ENCODE data around the gene CLDN9.

CLDN9 gene

GRCh38 chr16:3007957-3008689, 4.6 kb upstream of the CLDN9 start:
- Mint-ChIP-seq H3K36me3 (ENCODE audit: insufficient read depth) (peaks cover 3% of the 10 kb centered on the region), H3K4me3 (peak overlapping the region; percentile 51), H3K9me3 (no peaks in the 10 kb centered on the region), H3K27ac (ENCODE audit: low read depth) (no peak overlapping the region), H3K4me1 (peaks cover 20% of the 10 kb centered on the region), H3K27me3 (peaks cover 11% of the 10 kb centered on the region)
- ATAC-seq (replicated peaks; ENCODE audit: extremely low read depth, poor library complexity, severe bottlenecking) (no peak), DNase-seq (ENCODE audit: low spot score in 2 of 2) (no peak)

- peak overlapping the region; percentile 51 for H3K4me3 Mint-ChIP-seq
- peaks cover 20% of the 10 kb centered on the region for H3K4me1 Mint-ChIP-seq
- H3K27me3 Mint-ChIP-seq: peaks cover 11% of the 10 kb centered on the region
- no peaks in the 10 kb centered on the region for H3K9me3 Mint-ChIP-seq
- peaks cover 3% of the 10 kb centered on the region for H3K36me3 Mint-ChIP-seq (ENCODE audit: insufficient read depth)
- DNase-seq (ENCODE audit: low spot score in 2 of 2): no peak
- no peak overlapping the region for H3K27ac Mint-ChIP-seq (ENCODE audit: low read depth)
- ATAC-seq (replicated peaks; ENCODE audit: extremely low read depth, poor library complexity, severe bottlenecking): no peak
These were observed 4.1 kb upstream of the CLDN9 start for GRCh38 chr16:3008690-3009037.

- H3K27me3 Mint-ChIP-seq: peaks cover 20% of the 10 kb centered on the region
- DNase-seq (ENCODE audit: low spot score in 2 of 2) (no peak), ATAC-seq (replicated peaks; ENCODE audit: extremely low read depth, poor library complexity, severe bottlenecking) (no peak)
- peaks cover 20% of the 10 kb centered on the region for H3K4me1 Mint-ChIP-seq
- peaks cover 2% of the 10 kb centered on the region for H3K36me3 Mint-ChIP-seq (ENCODE audit: insufficient read depth)
- no peak overlapping the region for H3K4me3 Mint-ChIP-seq
- H3K27ac Mint-ChIP-seq (ENCODE audit: low read depth): no peak overlapping the region
- no peaks in the 10 kb centered on the region for H3K9me3 Mint-ChIP-seq
These were observed 2.9 kb upstream of the CLDN9 start for GRCh38 chr16:3009568-3010390.

GRCh38 chr16:3010510-3010909, 2.2 kb upstream of the CLDN9 start:
- H3K36me3 Mint-ChIP-seq (ENCODE audit: insufficient read depth): no peaks in the 10 kb centered on the region
- peaks cover 20% of the 10 kb centered on the region for H3K27me3 Mint-ChIP-seq
- H3K9me3 Mint-ChIP-seq: no peaks in the 10 kb centered on the region
- no peak overlapping the region for H3K27ac Mint-ChIP-seq (ENCODE audit: low read depth)
- ATAC-seq (replicated peaks; ENCODE audit: extremely low read depth, poor library complexity, severe bottlenecking) (no peak), DNase-seq (ENCODE audit: low spot score in 2 of 2) (no peak)
- H3K4me1 Mint-ChIP-seq: peaks cover 20% of the 10 kb centered on the region
- no peak overlapping the region for H3K4me3 Mint-ChIP-seq

- Mint-ChIP-seq H3K4me3 (no peak overlapping the region), H3K36me3 (ENCODE audit: insufficient read depth) (no peaks in the 10 kb centered on the region), H3K27me3 (peaks cover 11% of the 10 kb centered on the region), H3K9me3 (no peaks in the 10 kb centered on the region), H3K27ac (ENCODE audit: low read depth) (no peak overlapping the region), H3K4me1 (peaks cover 15% of the 10 kb centered on the region)
- DNase-seq (ENCODE audit: low spot score in 2 of 2) (no peak), ATAC-seq (replicated peaks; ENCODE audit: extremely low read depth, poor library complexity, severe bottlenecking) (no peak)
These were observed 477 bp upstream of the CLDN9 start for GRCh38 chr16:3012246-3012645.

GRCh38 chr16:3013491-3013951, 798 bp downstream of the CLDN9 start:
- H3K27me3 Mint-ChIP-seq: peaks cover 8% of the 10 kb centered on the region
- ATAC-seq (replicated peaks; ENCODE audit: extremely low read depth, poor library complexity, severe bottlenecking): no peak
- peaks cover 2% of the 10 kb centered on the region for H3K4me1 Mint-ChIP-seq
- H3K36me3 Mint-ChIP-seq (ENCODE audit: insufficient read depth): no peaks in the 10 kb centered on the region
- no peak overlapping the region for H3K4me3 Mint-ChIP-seq
- H3K9me3 Mint-ChIP-seq: no peaks in the 10 kb centered on the region
- no peak overlapping the region for H3K27ac Mint-ChIP-seq (ENCODE audit: low read depth)
- no peak for DNase-seq (ENCODE audit: low spot score in 2 of 2)

GRCh38 chr16:3013998-3014690, 1.4 kb downstream of the CLDN9 start:
- no peaks in the 10 kb centered on the region for H3K9me3 Mint-ChIP-seq
- ATAC-seq (replicated peaks; ENCODE audit: extremely low read depth, poor library complexity, severe bottlenecking) (no peak), DNase-seq (ENCODE audit: low spot score in 2 of 2) (no peak)
- no peak overlapping the region for H3K27ac Mint-ChIP-seq (ENCODE audit: low read depth)
- H3K36me3 Mint-ChIP-seq (ENCODE audit: insufficient read depth): no peaks in the 10 kb centered on the region
- H3K4me3 Mint-ChIP-seq: no peak overlapping the region
- H3K27me3 Mint-ChIP-seq: peaks cover 8% of the 10 kb centered on the region
- no peaks in the 10 kb centered on the region for H3K4me1 Mint-ChIP-seq

GRCh38 chr16:3014971-3015370, 2.2 kb downstream of the CLDN9 start:
- no peak overlapping the region for H3K27ac Mint-ChIP-seq (ENCODE audit: low read depth)
- no peaks in the 10 kb centered on the region for H3K9me3 Mint-ChIP-seq
- peaks cover 2% of the 10 kb centered on the region for H3K36me3 Mint-ChIP-seq (ENCODE audit: insufficient read depth)
- no peak for DNase-seq (ENCODE audit: low spot score in 2 of 2)
- H3K4me1 Mint-ChIP-seq: peaks cover 3% of the 10 kb centered on the region
- H3K4me3 Mint-ChIP-seq: no peak overlapping the region
- ATAC-seq (replicated peaks; ENCODE audit: extremely low read depth, poor library complexity, severe bottlenecking): no peak
- H3K27me3 Mint-ChIP-seq: peaks cover 8% of the 10 kb centered on the region

- H3K27ac Mint-ChIP-seq (ENCODE audit: low read depth): no peak overlapping the region
- no peak overlapping the region for H3K4me3 Mint-ChIP-seq
- peaks cover 8% of the 10 kb centered on the region for H3K27me3 Mint-ChIP-seq
- DNase-seq (ENCODE audit: low spot score in 2 of 2): no peak
- peaks cover 10% of the 10 kb centered on the region for H3K4me1 Mint-ChIP-seq
- peaks cover 3% of the 10 kb centered on the region for H3K36me3 Mint-ChIP-seq (ENCODE audit: insufficient read depth)
- H3K9me3 Mint-ChIP-seq: no peaks in the 10 kb centered on the region
- no peak for ATAC-seq (replicated peaks; ENCODE audit: extremely low read depth, poor library complexity, severe bottlenecking)
These were observed 3.3 kb downstream of the CLDN9 start for GRCh38 chr16:3015865-3016521.

GRCh38 chr16:3017344-3017743, 4.6 kb downstream of the CLDN9 start:
- peaks cover 5% of the 10 kb centered on the region for H3K36me3 Mint-ChIP-seq (ENCODE audit: insufficient read depth)
- ATAC-seq (replicated peaks; ENCODE audit: extremely low read depth, poor library complexity, severe bottlenecking) (no peak), DNase-seq (ENCODE audit: low spot score in 2 of 2) (no peak)
- no peaks in the 10 kb centered on the region for H3K9me3 Mint-ChIP-seq
- no peak overlapping the region for H3K4me3 Mint-ChIP-seq
- H3K27ac Mint-ChIP-seq (ENCODE audit: low read depth): no peak overlapping the region
- H3K4me1 Mint-ChIP-seq: peaks cover 24% of the 10 kb centered on the region
- peaks cover 8% of the 10 kb centered on the region for H3K27me3 Mint-ChIP-seq

GRCh38 chr16:3017794-3018506, 5.2 kb downstream of the CLDN9 start, which contains the start of gene CLDN6:
Gene CLDN6 (minus strand): TSS chr16:3018183. CDS start chr16:3016021, 2,162 bp downstream.
- DNase-seq (ENCODE audit: low spot score in 2 of 2): no peak
- no peaks in the 10 kb centered on the region for H3K9me3 Mint-ChIP-seq
- H3K4me1 Mint-ChIP-seq: peaks cover 30% of the 10 kb centered on the region
- no peak within 1 kb of the TSS for H3K4me3 Mint-ChIP-seq
- H3K36me3 Mint-ChIP-seq (ENCODE audit: insufficient read depth): peaks cover 5% of the 10 kb centered on the region
- ATAC-seq (replicated peaks; ENCODE audit: extremely low read depth, poor library complexity, severe bottlenecking): no peak
- H3K27ac Mint-ChIP-seq (ENCODE audit: low read depth): no peak within 1 kb of the TSS
- peaks cover 8% of the 10 kb centered on the region for H3K27me3 Mint-ChIP-seq

Data from central memory CD8-positive, alpha-beta T cell (primary cell).